Body of pancreas (tissue), 4 donors: ENCODE data around the gene KIAA0825.

ENCODE experiments used
- CTCF ChIP-seq, 7 experiments: fragments of 450-650 bp in 4 of 7; fragments of 200-600 bp in 3 of 7; sonication (generic) in 3 of 7; IDR thresholded peaks; one replicate each; pipeline ENCODE4 v1.5.1; 2016 to 2019; ENCODE audit warnings: antibody characterized with exemption in 7 of 7
- POLR2A ChIP-seq, 3 donors: fragments of 450-650 bp; IDR thresholded peaks; one replicate each; pipeline ENCODE4 v1.6.1; 2016; ENCODE audit warnings: antibody characterized with exemption in 3 of 3, mild to moderate bottlenecking in 2 of 3

GRCh38 chr5:94469894-94470329, 148.5 kb downstream of the KIAA0825 start:
- TF ChIP-seq CTCF (IDR thresholded peaks at IDR 0.05) (no peak), POLR2A (IDR thresholded peaks at IDR 0.05) (no peak)
